ENCODE data around the gene PHF13.

DNA sequence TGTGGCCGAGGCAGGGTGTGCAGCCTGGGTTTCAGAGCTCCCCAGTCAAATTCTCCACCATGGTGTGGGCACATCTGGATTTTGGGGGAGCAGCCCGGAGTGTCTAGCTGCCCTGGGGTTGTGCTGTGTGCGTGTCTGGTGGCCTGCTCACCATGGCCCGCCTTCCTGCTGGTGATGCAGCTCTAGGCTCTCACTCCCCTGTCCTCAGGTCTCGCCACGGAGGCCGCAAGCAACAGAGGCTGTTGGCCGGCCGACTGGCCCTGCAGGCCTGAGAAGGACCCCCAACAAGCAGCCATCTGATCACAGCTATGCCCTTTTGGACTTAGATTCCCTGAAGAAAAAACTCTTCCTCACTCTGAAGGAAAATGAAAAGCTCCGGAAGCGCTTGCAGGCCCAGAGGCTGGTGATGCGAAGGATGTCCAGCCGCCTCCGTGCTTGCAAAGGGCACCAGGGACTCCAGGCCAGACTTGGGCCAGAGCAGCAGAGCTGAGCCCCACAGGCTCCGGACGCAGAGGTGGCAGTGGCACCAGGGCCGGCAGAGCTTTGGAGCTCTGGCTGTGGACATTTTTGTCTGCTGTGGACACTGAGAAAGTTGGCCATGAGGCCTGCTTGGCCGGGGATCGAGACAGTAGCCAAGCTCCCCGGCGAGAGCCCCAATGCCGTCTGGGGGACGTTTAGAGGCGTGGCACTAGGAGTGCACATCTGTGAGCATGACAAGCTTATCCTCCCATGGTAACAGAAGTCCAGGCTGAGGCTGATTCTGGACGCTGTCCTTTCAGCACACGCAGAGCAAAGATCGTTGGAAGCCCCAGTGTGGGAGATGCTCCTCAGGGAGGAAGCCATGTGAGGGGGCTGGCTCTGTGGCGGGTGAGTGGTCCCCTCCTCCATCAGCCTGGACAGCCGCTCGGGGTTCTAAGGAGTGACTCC is 19.3 kb downstream of the PHF13 start:
- no peak for TF ChIP-seq EZH2 (IDR thresholded peaks at IDR 0.05; ENCODE audit: borderline replicate concordance, low read depth, low read length, poor library complexity, severe bottlenecking)
- TF ChIP-seq, protein P1, sequence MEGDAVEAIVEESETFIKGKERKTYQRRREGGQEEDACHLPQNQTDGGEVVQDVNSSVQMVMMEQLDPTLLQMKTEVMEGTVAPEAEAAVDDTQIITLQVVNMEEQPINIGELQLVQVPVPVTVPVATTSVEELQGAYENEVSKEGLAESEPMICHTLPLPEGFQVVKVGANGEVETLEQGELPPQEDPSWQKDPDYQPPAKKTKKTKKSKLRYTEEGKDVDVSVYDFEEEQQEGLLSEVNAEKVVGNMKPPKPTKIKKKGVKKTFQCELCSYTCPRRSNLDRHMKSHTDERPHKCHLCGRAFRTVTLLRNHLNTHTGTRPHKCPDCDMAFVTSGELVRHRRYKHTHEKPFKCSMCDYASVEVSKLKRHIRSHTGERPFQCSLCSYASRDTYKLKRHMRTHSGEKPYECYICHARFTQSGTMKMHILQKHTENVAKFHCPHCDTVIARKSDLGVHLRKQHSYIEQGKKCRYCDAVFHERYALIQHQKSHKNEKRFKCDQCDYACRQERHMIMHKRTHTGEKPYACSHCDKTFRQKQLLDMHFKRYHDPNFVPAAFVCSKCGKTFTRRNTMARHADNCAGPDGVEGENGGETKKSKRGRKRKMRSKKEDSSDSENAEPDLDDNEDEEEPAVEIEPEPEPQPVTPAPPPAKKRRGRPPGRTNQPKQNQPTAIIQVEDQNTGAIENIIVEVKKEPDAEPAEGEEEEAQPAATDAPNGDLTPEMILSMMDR (conservative IDR thresholded peaks at IDR 0.05; ENCODE audit: low read depth, low read length): no peak

Measured in A673 (cell line).